Occipital lobe (tissue), 2 donors: ENCODE data around the gene CHAMP1. TPM values are rescaled to one million over a fixed set of nuclear protein-coding genes. Genes with fewer than 3 reads are reported as not detected.

ENCODE experiments used
- DNase-seq: peaks from one replicate; lab custom pipeline; 2025; lab: John Stamatoyannopoulos, UW
- total RNA-seq: library from RNA; depleted of rRNA; stranded (reverse); fragments of >200 nt; gene quantifications from one replicate; pipeline ENCODE4 v1.2.3, GENCODE V29; 2014

Gene CHAMP1
- 7.8 TPM for total RNA-seq

- DNase-seq, result peak; percentile 91
Measured at GRCh38 chr13:114314074-114314912, at the start of gene CHAMP1. Gene CHAMP1, plus strand, starts transcription at chr13:114314503. Its CDS starts 9,340 bp downstream, at chr13:114323843.

- DNase-seq, result no peak
Measured at GRCh38 chr13:114264886-114265611, 49.3 kb upstream of the CHAMP1 start.

GRCh38 chr13:114266241-114266640 lies 48.1 kb upstream of the CHAMP1 start:
- DNase-seq, result no peak

- DNase-seq, result no peak
Measured at GRCh38 chr13:114268344-114269280, 45.7 kb upstream of the CHAMP1 start.

GRCh38 chr13:114269281-114269770 lies 45.0 kb upstream of the CHAMP1 start:
- no peak for DNase-seq

GRCh38 chr13:114272977-114273376 lies 41.3 kb upstream of the CHAMP1 start:
- DNase-seq, result no peak

GRCh38 chr13:114275304-114275703 lies 39.0 kb upstream of the CHAMP1 start:
- DNase-seq, result no peak

GRCh38 chr13:114279146-114279545 lies 35.2 kb upstream of the CHAMP1 start:
- DNase-seq, result no peak

- no peak for DNase-seq
Measured at GRCh38 chr13:114279758-114280355, 34.4 kb upstream of the CHAMP1 start.

GRCh38 chr13:114281351-114282040 lies 32.8 kb upstream of the CHAMP1 start, which contains the start of gene UPF3A:
Gene UPF3A, plus strand, starts transcription at chr13:114281601. Its CDS starts 39 bp downstream, at chr13:114281640.
- DNase-seq, result peak; percentile 89

- no peak for DNase-seq
Measured at GRCh38 chr13:114282041-114282670, 32.1 kb upstream of the CHAMP1 start.

- DNase-seq, result no peak
Measured at GRCh38 chr13:114283576-114283975, 30.7 kb upstream of the CHAMP1 start.

- no peak for DNase-seq
Measured at GRCh38 chr13:114284680-114285079, 29.6 kb upstream of the CHAMP1 start.

- no peak for DNase-seq
Measured at GRCh38 chr13:114285166-114285808, 29.0 kb upstream of the CHAMP1 start.

GRCh38 chr13:114286808-114287207 lies 27.5 kb upstream of the CHAMP1 start:
- no peak for DNase-seq

GRCh38 chr13:114288157-114288591 lies 26.1 kb upstream of the CHAMP1 start:
- DNase-seq, result no peak

- no peak for DNase-seq
Measured at GRCh38 chr13:114296448-114296847, 17.9 kb upstream of the CHAMP1 start.

GRCh38 chr13:114296902-114297301 lies 17.4 kb upstream of the CHAMP1 start:
- DNase-seq, result no peak

- DNase-seq, result no peak
Measured at GRCh38 chr13:114298866-114299265, 15.4 kb upstream of the CHAMP1 start.
